ENCODE measurements around the gene TEC. TPM values are rescaled to one million over a fixed set of nuclear protein-coding genes. Genes with fewer than 3 reads are reported as not detected.

Gene TEC
- total and polyA plus RNA-seq, 2 experiments from 2014 or later = 2.9 to 3.0 TPM

DNA sequence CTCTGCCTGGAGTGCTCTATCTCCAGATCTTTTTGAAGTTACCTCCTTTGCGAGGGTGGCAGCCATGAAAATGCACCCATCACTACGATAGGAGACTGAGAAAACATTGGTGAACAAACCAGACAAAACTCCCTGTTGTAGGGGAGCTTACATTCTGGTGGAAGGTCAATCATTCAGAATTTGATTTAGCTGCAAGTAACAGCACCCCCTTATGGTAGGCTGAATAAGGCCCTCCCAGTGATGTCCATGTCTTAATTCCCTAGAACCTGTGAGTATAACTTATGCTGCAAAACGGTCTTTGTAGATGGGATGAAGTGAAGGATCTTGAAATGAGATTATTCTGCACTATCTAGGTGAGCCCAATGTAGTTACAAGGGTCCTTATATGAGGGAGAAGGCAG is 5.6 kb upstream of the TEC start:
- no peak overlapping the region for H3K27ac Mint-ChIP-seq
- H3F3A ChIP-seq (replicated peaks; ENCODE audit: low read depth) = peaks cover 8% of the 10 kb centered on the region

DNA sequence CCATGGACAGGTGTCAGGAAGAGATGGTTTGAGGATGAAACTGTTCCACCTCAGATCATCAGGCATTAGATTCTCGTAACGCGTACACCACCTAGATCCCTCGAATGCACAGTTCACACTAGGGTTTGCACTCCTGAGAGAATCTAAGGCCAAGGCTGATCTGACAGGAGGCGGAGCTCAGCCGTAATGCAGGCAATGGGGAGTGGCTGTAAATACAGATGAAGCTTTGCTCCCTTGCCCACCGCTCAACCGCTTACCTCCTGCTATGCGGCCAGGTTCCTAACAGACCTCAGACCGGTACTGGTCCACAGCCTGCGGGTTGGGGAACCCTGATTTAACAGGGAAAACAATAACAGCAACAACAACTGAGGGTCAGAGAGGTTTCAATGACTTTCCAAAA is 2.0 kb upstream of the TEC start:
- H3K4me2 ChIP-seq = no peak overlapping the region
- Mint-ChIP-seq H3K27me3 (ENCODE audit: insufficient read depth, low read depth, poor library complexity) (peaks cover 6% of the 10 kb centered on the region), H3K36me3 (ENCODE audit: low read depth) (peaks cover 12% of the 10 kb centered on the region; the same call in 2 of the 3 replicates), H3K4me1 (peaks cover 14% of the 10 kb centered on the region), H3K4me3 (no peak overlapping the region), H3K9me3 (peaks cover 19% of the 10 kb centered on the region), H3K27ac (no peak overlapping the region)
- H3K4me3 ChIP-seq = no peak overlapping the region
- ATAC-seq = no peak
- H3K27me3 ChIP-seq (ENCODE audit: insufficient read depth) = no peaks in the 10 kb centered on the region
- H3K9me2 ChIP-seq (ENCODE audit: insufficient read depth) = no peaks in the 10 kb centered on the region
- no peak overlapping the region for H2AFZ ChIP-seq
- peaks cover 15% of the 10 kb centered on the region for H3K4me1 ChIP-seq (ENCODE audit: insufficient read depth)
- no peaks in the 10 kb centered on the region; the same call in 1 of the 2 replicates for H3K36me3 ChIP-seq (ENCODE audit: insufficient read depth)
- peaks cover 17% of the 10 kb centered on the region for H3K79me2 ChIP-seq (replicated peaks; ENCODE audit: insufficient read depth)
- H4K20me1 ChIP-seq (replicated peaks; ENCODE audit: insufficient read depth) = no peaks in the 10 kb centered on the region
- no peak for DNase-seq (ENCODE audit: low spot score)
- H3K27ac ChIP-seq (ENCODE audit: low read depth) = no peak overlapping the region
- peaks cover 10% of the 10 kb centered on the region for H3F3A ChIP-seq (replicated peaks; ENCODE audit: low read depth)
- TF ChIP-seq, protein P1, sequence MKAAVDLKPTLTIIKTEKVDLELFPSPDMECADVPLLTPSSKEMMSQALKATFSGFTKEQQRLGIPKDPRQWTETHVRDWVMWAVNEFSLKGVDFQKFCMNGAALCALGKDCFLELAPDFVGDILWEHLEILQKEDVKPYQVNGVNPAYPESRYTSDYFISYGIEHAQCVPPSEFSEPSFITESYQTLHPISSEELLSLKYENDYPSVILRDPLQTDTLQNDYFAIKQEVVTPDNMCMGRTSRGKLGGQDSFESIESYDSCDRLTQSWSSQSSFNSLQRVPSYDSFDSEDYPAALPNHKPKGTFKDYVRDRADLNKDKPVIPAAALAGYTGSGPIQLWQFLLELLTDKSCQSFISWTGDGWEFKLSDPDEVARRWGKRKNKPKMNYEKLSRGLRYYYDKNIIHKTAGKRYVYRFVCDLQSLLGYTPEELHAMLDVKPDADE (IDR thresholded peaks at IDR 0.05) = no peak
- TF ChIP-seq ZNF331 (CRISPR knock-in tag; IDR thresholded peaks at IDR 0.05; ENCODE audit: low read depth) (no peak), CREB1 (CRISPR knock-in tag; IDR thresholded peaks at IDR 0.05; ENCODE audit: low read depth) (no peak), NANOG (IDR thresholded peaks at IDR 0.05; ENCODE audit: borderline replicate concordance) (no peak)
- TF ChIP-seq, protein P2, sequence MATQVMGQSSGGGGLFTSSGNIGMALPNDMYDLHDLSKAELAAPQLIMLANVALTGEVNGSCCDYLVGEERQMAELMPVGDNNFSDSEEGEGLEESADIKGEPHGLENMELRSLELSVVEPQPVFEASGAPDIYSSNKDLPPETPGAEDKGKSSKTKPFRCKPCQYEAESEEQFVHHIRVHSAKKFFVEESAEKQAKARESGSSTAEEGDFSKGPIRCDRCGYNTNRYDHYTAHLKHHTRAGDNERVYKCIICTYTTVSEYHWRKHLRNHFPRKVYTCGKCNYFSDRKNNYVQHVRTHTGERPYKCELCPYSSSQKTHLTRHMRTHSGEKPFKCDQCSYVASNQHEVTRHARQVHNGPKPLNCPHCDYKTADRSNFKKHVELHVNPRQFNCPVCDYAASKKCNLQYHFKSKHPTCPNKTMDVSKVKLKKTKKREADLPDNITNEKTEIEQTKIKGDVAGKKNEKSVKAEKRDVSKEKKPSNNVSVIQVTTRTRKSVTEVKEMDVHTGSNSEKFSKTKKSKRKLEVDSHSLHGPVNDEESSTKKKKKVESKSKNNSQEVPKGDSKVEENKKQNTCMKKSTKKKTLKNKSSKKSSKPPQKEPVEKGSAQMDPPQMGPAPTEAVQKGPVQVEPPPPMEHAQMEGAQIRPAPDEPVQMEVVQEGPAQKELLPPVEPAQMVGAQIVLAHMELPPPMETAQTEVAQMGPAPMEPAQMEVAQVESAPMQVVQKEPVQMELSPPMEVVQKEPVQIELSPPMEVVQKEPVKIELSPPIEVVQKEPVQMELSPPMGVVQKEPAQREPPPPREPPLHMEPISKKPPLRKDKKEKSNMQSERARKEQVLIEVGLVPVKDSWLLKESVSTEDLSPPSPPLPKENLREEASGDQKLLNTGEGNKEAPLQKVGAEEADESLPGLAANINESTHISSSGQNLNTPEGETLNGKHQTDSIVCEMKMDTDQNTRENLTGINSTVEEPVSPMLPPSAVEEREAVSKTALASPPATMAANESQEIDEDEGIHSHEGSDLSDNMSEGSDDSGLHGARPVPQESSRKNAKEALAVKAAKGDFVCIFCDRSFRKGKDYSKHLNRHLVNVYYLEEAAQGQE (IDR thresholded peaks at IDR 0.05; ENCODE audit: unreplicated experiment) = no peak
- TF ChIP-seq, protein P3, sequence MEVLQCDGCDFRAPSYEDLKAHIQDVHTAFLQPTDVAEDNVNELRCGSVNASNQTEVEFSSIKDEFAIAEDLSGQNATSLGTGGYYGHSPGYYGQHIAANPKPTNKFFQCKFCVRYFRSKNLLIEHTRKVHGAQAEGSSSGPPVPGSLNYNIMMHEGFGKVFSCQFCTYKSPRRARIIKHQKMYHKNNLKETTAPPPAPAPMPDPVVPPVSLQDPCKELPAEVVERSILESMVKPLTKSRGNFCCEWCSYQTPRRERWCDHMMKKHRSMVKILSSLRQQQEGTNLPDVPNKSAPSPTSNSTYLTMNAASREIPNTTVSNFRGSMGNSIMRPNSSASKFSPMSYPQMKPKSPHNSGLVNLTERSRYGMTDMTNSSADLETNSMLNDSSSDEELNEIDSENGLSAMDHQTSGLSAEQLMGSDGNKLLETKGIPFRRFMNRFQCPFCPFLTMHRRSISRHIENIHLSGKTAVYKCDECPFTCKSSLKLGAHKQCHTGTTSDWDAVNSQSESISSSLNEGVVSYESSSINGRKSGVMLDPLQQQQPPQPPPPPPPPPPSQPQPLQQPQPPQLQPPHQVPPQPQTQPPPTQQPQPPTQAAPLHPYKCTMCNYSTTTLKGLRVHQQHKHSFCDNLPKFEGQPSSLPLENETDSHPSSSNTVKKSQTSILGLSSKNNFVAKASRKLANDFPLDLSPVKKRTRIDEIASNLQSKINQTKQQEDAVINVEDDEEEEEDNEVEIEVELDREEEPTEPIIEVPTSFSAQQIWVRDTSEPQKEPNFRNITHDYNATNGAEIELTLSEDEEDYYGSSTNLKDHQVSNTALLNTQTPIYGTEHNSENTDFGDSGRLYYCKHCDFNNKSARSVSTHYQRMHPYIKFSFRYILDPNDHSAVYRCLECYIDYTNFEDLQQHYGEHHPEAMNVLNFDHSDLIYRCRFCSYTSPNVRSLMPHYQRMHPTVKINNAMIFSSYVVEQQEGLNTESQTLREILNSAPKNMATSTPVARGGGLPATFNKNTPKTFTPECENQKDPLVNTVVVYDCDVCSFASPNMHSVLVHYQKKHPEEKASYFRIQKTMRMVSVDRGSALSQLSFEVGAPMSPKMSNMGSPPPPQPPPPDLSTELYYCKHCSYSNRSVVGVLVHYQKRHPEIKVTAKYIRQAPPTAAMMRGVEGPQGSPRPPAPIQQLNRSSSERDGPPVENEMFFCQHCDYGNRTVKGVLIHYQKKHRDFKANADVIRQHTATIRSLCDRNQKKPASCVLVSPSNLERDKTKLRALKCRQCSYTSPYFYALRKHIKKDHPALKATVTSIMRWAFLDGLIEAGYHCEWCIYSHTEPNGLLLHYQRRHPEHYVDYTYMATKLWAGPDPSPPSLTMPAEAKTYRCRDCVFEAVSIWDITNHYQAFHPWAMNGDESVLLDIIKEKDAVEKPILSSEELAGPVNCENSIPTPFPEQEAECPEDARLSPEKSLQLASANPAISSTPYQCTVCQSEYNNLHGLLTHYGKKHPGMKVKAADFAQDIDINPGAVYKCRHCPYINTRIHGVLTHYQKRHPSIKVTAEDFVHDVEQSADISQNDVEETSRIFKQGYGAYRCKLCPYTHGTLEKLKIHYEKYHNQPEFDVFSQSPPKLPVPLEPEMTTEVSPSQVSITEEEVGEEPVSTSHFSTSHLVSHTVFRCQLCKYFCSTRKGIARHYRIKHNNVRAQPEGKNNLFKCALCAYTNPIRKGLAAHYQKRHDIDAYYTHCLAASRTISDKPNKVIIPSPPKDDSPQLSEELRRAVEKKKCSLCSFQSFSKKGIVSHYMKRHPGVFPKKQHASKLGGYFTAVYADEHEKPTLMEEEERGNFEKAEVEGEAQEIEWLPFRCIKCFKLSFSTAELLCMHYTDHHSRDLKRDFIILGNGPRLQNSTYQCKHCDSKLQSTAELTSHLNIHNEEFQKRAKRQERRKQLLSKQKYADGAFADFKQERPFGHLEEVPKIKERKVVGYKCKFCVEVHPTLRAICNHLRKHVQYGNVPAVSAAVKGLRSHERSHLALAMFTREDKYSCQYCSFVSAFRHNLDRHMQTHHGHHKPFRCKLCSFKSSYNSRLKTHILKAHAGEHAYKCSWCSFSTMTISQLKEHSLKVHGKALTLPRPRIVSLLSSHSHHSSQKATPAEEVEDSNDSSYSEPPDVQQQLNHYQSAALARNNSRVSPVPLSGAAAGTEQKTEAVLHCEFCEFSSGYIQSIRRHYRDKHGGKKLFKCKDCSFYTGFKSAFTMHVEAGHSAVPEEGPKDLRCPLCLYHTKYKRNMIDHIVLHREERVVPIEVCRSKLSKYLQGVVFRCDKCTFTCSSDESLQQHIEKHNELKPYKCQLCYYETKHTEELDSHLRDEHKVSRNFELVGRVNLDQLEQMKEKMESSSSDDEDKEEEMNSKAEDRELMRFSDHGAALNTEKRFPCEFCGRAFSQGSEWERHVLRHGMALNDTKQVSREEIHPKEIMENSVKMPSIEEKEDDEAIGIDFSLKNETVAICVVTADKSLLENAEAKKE (CRISPR knock-in tag; IDR thresholded peaks at IDR 0.05) = no peak

More for the DNA sequence above, 5.6 kb upstream of the TEC start:
- H3K36me3 Mint-ChIP-seq (ENCODE audit: low read depth) = peaks cover 21% of the 10 kb centered on the region; the same call in 2 of the 3 replicates
- Histone ChIP-seq H3K9me2 (ENCODE audit: insufficient read depth) (no peaks in the 10 kb centered on the region), H3K36me3 (ENCODE audit: insufficient read depth) (no peaks in the 10 kb centered on the region), H3K4me2 (no peak overlapping the region), H4K20me1 (replicated peaks; ENCODE audit: insufficient read depth) (no peaks in the 10 kb centered on the region), H3K27ac (ENCODE audit: low read depth) (no peak overlapping the region), H2AFZ (no peak overlapping the region), H3K27me3 (ENCODE audit: insufficient read depth) (no peaks in the 10 kb centered on the region), H3K79me2 (replicated peaks; ENCODE audit: insufficient read depth) (no peaks in the 10 kb centered on the region), H3K4me3 (no peak overlapping the region), H3K4me1 (ENCODE audit: insufficient read depth) (no peaks in the 10 kb centered on the region; the same call in 1 of the 2 replicates)
- peaks cover 26% of the 10 kb centered on the region for H3K9me3 Mint-ChIP-seq
- H3K4me1 Mint-ChIP-seq = 0 out of 3 replicates have a peak, but pooled peaks cover 3% of the 10 kb centered on the region
- H3K4me3 Mint-ChIP-seq = no peak overlapping the region
- ATAC-seq = peak; percentile 78
- H3K27me3 Mint-ChIP-seq (ENCODE audit: insufficient read depth, low read depth, poor library complexity) = peaks cover 2% of the 10 kb centered on the region
- peak; percentile 75 for DNase-seq (ENCODE audit: low spot score)
- TF ChIP-seq JUNB (IDR thresholded peaks at IDR 0.05; ENCODE audit: unreplicated experiment) = no peak
- TF ChIP-seq, protein P4, sequence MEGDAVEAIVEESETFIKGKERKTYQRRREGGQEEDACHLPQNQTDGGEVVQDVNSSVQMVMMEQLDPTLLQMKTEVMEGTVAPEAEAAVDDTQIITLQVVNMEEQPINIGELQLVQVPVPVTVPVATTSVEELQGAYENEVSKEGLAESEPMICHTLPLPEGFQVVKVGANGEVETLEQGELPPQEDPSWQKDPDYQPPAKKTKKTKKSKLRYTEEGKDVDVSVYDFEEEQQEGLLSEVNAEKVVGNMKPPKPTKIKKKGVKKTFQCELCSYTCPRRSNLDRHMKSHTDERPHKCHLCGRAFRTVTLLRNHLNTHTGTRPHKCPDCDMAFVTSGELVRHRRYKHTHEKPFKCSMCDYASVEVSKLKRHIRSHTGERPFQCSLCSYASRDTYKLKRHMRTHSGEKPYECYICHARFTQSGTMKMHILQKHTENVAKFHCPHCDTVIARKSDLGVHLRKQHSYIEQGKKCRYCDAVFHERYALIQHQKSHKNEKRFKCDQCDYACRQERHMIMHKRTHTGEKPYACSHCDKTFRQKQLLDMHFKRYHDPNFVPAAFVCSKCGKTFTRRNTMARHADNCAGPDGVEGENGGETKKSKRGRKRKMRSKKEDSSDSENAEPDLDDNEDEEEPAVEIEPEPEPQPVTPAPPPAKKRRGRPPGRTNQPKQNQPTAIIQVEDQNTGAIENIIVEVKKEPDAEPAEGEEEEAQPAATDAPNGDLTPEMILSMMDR (conservative IDR thresholded peaks at IDR 0.05; ENCODE audit: low read depth in 2 of 2) = peak; percentile 83 to 89
